Astrocyte (in vitro differentiated cells and primary cell): ENCODE measurements around the gene EIF3K. TPM values are rescaled to one million over a fixed set of nuclear protein-coding genes. Genes with fewer than 3 reads are reported as not detected.

ENCODE experiments used
- DNase-seq: peaks from one replicate; pipeline ENCODE4 v3.0.0-alpha.2; 2010; ENCODE audit warnings: low read depth
- FAIRE-seq: peaks from 2 replicates; lab custom pipeline; 2011; peaks lifted over from hg19 to GRCh38; lab: Jason Lieb, UNC
- H2AFZ ChIP-seq: 2 replicates; pipeline ENCODE4 v1.6.0; 2012; ENCODE audit warnings: low read depth, low read length, inconsistent platforms
- H3K27ac ChIP-seq: 2 replicates; pipeline ENCODE4 v1.5.1; 2011; ENCODE audit warnings: low read depth, low read length, inconsistent platforms
- H3K27me3 ChIP-seq: 2 replicates; pipeline ENCODE4 v1.6.0; 2011; ENCODE audit warnings: low read length, inconsistent platforms; ENCODE audit not compliant: insufficient read depth
- H3K36me3 ChIP-seq: 2 replicates; pipeline ENCODE4 v1.5.1; 2011; ENCODE audit warnings: low read length, inconsistent platforms; ENCODE audit not compliant: insufficient read depth
- H3K4me1 ChIP-seq: 2 replicates; pipeline ENCODE4 v1.5.1; 2011; ENCODE audit warnings: low read length, inconsistent platforms; ENCODE audit not compliant: insufficient read depth
- H3K4me2 ChIP-seq: 2 replicates; pipeline ENCODE4 v1.6.0; 2012; ENCODE audit warnings: low read length, inconsistent platforms
- H3K4me3 ChIP-seq: 2 replicates; pipeline ENCODE4 v1.5.1; 2011; ENCODE audit warnings: low read depth, mild to moderate bottlenecking, low read length, inconsistent platforms; ENCODE audit not compliant: insufficient read depth
- H3K79me2 ChIP-seq: 2 replicates; pipeline ENCODE4 v1.6.0; 2012; ENCODE audit warnings: mild to moderate bottlenecking, low read length, inconsistent platforms; ENCODE audit not compliant: insufficient read depth
- H3K9ac ChIP-seq: 2 replicates; pipeline ENCODE4 v1.6.0; 2012; ENCODE audit warnings: mild to moderate bottlenecking, low read length, inconsistent platforms
- H3K9me3 ChIP-seq: 2 replicates; pipeline ENCODE4 v1.5.1; 2012; ENCODE audit warnings: low read depth, mild to moderate bottlenecking, low read length, inconsistent platforms; ENCODE audit not compliant: insufficient read depth
- H4K20me1 ChIP-seq: 2 replicates; pipeline ENCODE4 v1.6.0; 2012; ENCODE audit warnings: low read length, inconsistent platforms; ENCODE audit not compliant: insufficient read depth
- H3K27ac Mint-ChIP-seq: one replicate; pipeline ENCODE4 v1.8.0; 2021; ENCODE audit warnings: mild to moderate bottlenecking, mixed read lengths; ENCODE audit not compliant: unreplicated experiment
- H3K27me3 Mint-ChIP-seq: one replicate; pipeline ENCODE4 v1.8.0; 2021; ENCODE audit warnings: low read depth, mixed read lengths; ENCODE audit not compliant: unreplicated experiment
- H3K36me3 Mint-ChIP-seq: one replicate; pipeline ENCODE4 v1.8.0; 2021; ENCODE audit warnings: low read depth, mixed read lengths; ENCODE audit not compliant: unreplicated experiment
- H3K4me1 Mint-ChIP-seq: one replicate; pipeline ENCODE4 v1.8.0; 2021; ENCODE audit warnings: low read depth, mixed read lengths; ENCODE audit not compliant: unreplicated experiment
- H3K4me3 Mint-ChIP-seq: one replicate; pipeline ENCODE4 v1.8.0; 2021; ENCODE audit warnings: mild to moderate bottlenecking, moderate library complexity, mixed read lengths; ENCODE audit not compliant: unreplicated experiment
- H3K9me3 Mint-ChIP-seq: one replicate; pipeline ENCODE4 v1.8.0; 2021; ENCODE audit warnings: mild to moderate bottlenecking, mixed read lengths; ENCODE audit not compliant: unreplicated experiment
- EZH2 ChIP-seq: IDR thresholded peaks from 2 replicates; pipeline ENCODE4 v1.6.1; 2012; ENCODE audit warnings: mild to moderate bottlenecking, low read length, inconsistent platforms; ENCODE audit not compliant: insufficient read depth
- total RNA-seq: library from RNA; stranded (reverse); gene quantifications from 2 replicates; pipeline ENCODE4 v1.2.1, GENCODE V29; 2021
- TF ChIP-seq, protein P1 (sequence below): IDR thresholded peaks from 2 replicates; pipeline ENCODE4 v1.5.1; 2011; ENCODE audit warnings: low read depth, mild to moderate bottlenecking, inconsistent platforms, low read length, moderate library complexity; ENCODE audit not compliant: insufficient read depth

Gene EIF3K
- total RNA-seq, 1 donor from 2014 or later = 229 TPM

DNA sequence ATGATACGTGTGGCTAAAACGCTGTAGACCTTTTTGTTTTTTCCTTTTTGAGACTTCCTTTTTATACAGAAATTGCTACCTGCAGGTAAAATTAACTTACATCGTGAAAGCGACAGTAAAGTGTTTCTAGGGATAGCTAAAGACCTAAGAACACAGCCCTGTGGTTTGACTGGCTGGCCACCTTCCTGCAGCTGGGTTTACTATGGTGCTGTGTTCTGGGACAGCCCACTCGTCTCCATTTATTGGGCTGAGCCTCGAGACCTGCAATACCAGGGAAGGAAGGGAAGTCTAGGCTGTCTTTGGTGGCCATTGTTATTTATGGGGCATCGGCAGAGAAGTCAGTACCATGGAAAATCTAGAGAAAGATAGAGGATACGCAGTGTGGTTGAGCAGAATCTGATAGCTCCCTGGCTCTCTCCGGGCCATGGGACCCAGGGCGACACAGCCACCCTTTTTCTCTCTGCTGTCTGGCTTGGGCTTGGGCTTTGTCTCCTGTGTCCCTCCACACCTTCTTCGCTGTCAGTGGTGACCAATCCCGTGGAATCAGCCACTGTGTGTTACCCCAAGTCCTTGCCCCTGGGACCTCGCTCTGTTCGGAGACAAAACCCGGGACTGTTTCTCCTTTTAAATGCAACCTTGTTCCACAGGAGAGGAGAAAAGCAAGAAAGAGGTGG, 59.4 kb downstream of the EIF3K start:
- peaks cover 86% of the 10 kb centered on the region for H3K4me1 Mint-ChIP-seq
- H3K27ac ChIP-seq = no peak overlapping the region

DNA sequence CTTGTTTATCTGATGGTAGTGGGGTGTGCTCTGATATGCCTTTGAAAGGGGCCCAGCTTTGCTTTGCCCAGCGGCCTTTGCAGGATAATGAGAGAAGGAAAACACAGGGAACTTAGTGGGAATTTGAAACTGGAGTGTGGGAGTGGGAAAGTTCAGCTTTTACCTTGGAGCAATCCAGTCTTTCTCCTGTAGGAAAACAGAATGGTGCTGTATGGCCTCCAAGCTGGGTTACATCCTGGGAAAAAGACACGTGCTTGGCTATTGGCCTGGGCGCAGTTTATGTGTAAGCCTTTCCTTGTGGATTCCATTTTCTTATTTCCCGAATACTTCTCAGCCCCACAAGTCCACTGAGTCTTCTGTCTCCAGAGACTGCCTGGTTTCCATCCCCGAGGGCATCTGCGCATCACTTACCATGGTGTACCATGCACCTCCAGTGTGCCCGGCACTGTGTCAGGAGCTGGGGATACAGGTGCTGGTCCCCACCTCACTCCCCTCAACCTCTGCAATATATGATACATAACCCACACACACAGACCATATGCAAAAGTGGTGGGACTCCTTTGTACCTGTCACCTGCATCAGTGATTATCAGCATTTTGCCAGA, 60.0 kb downstream of the EIF3K start:
- H3K27ac ChIP-seq = no peak overlapping the region
- peaks cover 44% of the 10 kb centered on the region for H3K36me3 Mint-ChIP-seq
- peaks cover 89% of the 10 kb centered on the region for H3K4me1 Mint-ChIP-seq
- no peak overlapping the region for H3K4me2 ChIP-seq
- peaks cover 16% of the 10 kb centered on the region for H3K36me3 ChIP-seq
- H3K4me3 ChIP-seq = no peak overlapping the region
- H3K27me3 Mint-ChIP-seq = no peaks in the 10 kb centered on the region
- no peak for DNase-seq
- H3K27me3 ChIP-seq = no peaks in the 10 kb centered on the region
- no peak overlapping the region for H2AFZ ChIP-seq
- peaks cover 70% of the 10 kb centered on the region for H4K20me1 ChIP-seq
- H3K4me1 ChIP-seq = peaks cover 66% of the 10 kb centered on the region
- peaks cover 96% of the 10 kb centered on the region for H3K79me2 ChIP-seq
- H3K4me3 Mint-ChIP-seq = peak overlapping the region; percentile 20
- peak overlapping the region; percentile 80 for H3K27ac Mint-ChIP-seq
- no peaks in the 10 kb centered on the region for H3K9me3 ChIP-seq
- no peak for TF ChIP-seq EZH2
- TF ChIP-seq, protein P1, sequence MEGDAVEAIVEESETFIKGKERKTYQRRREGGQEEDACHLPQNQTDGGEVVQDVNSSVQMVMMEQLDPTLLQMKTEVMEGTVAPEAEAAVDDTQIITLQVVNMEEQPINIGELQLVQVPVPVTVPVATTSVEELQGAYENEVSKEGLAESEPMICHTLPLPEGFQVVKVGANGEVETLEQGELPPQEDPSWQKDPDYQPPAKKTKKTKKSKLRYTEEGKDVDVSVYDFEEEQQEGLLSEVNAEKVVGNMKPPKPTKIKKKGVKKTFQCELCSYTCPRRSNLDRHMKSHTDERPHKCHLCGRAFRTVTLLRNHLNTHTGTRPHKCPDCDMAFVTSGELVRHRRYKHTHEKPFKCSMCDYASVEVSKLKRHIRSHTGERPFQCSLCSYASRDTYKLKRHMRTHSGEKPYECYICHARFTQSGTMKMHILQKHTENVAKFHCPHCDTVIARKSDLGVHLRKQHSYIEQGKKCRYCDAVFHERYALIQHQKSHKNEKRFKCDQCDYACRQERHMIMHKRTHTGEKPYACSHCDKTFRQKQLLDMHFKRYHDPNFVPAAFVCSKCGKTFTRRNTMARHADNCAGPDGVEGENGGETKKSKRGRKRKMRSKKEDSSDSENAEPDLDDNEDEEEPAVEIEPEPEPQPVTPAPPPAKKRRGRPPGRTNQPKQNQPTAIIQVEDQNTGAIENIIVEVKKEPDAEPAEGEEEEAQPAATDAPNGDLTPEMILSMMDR = no peak
- FAIRE-seq = no peak
- no peaks in the 10 kb centered on the region for H3K9me3 Mint-ChIP-seq
- H3K9ac ChIP-seq = no peak overlapping the region

More for the DNA sequence above, 59.4 kb downstream of the EIF3K start:
- Histone ChIP-seq H3K36me3 (peaks cover 16% of the 10 kb centered on the region), H4K20me1 (peaks cover 72% of the 10 kb centered on the region), H3K79me2 (peaks cover 97% of the 10 kb centered on the region), H3K4me3 (no peak overlapping the region), H3K9ac (no peak overlapping the region), H3K4me1 (peaks cover 60% of the 10 kb centered on the region), H3K9me3 (no peaks in the 10 kb centered on the region), H2AFZ (no peak overlapping the region), H3K4me2 (no peak overlapping the region), H3K27me3 (no peaks in the 10 kb centered on the region)
- Mint-ChIP-seq H3K4me3 (peak overlapping the region; percentile 66), H3K27ac (peak overlapping the region; percentile 91), H3K9me3 (no peaks in the 10 kb centered on the region), H3K36me3 (peaks cover 43% of the 10 kb centered on the region), H3K27me3 (no peaks in the 10 kb centered on the region)
- no peak for DNase-seq
- TF ChIP-seq EZH2 = no peak
- TF ChIP-seq, protein P1 = no peak
- no peak for FAIRE-seq

DNA sequence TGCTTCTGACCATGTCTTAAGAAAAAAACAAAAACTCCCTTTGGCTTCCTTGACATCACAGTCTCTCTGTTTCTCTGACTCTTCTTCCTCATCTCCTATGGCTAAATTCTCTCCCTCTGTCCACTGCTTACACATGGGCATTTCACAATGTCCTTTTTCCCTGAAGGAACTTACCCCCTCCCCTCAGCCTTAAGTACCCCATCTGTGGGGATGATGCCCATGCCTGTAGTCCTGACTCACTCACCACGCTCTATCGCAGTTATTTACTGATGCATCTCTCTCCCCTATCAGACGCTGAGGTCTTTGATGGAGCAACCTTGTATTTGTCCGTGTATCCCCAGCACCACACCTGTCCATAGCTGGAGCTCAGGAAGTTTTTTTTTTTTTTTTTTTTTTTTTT, 60.9 kb downstream of the EIF3K start:
- DNase-seq (peak; percentile 58), FAIRE-seq (no peak)
- Histone ChIP-seq H3K4me2 (no peak overlapping the region), H3K4me1 (peaks cover 66% of the 10 kb centered on the region), H3K27me3 (no peaks in the 10 kb centered on the region), H3K9me3 (no peaks in the 10 kb centered on the region), H2AFZ (no peak overlapping the region), H4K20me1 (peaks cover 62% of the 10 kb centered on the region), H3K79me2 (peaks cover 92% of the 10 kb centered on the region), H3K9ac (no peak overlapping the region), H3K36me3 (peaks cover 16% of the 10 kb centered on the region), H3K27ac (no peak overlapping the region), H3K4me3 (no peak overlapping the region)
- Mint-ChIP-seq H3K9me3 (no peaks in the 10 kb centered on the region), H3K4me1 (peaks cover 89% of the 10 kb centered on the region), H3K4me3 (peak overlapping the region; percentile 74), H3K36me3 (peaks cover 40% of the 10 kb centered on the region), H3K27me3 (no peaks in the 10 kb centered on the region), H3K27ac (peak overlapping the region; percentile 24)
- TF ChIP-seq, protein P1 = no peak
- TF ChIP-seq EZH2 = no peak
